ENCODE measurements around the gene ADM. TPM values are rescaled to one million over a fixed set of nuclear protein-coding genes. Genes with fewer than 3 reads are reported as not detected.

Gene ADM
- total RNA-seq, 2 experiments from 2014 or later: 1.5 to 1.8 TPM

GRCh38 chr11:10314199-10315072 is 9.6 kb downstream of the ADM start:
- H3K27ac Mint-ChIP-seq: no peak overlapping the region
- no peaks in the 10 kb centered on the region for H3K4me1 Mint-ChIP-seq (ENCODE audit: low read depth)
- intact Hi-C loops (cut with DNase I, micrococcal nuclease): no loop called here
- Histone ChIP-seq H3K9me3 (ENCODE audit: control insufficient read depth in 1 of 2, insufficient read depth in 1 of 2, low read length in 2 of 2) (no peaks in the 10 kb centered on the region), H3K27me3 (ENCODE audit: control insufficient read depth in 1 of 2, insufficient read depth in 2 of 2, low read length in 2 of 2) (peaks cover 4 to 16% of the 10 kb centered on the region in 2 experiments), H3K27ac (ENCODE audit: low read depth in 1 of 2, low read length in 2 of 2) (no peak overlapping the region), H3K4me3 (ENCODE audit: low read length) (no peak overlapping the region), H3K4me1 (ENCODE audit: insufficient read depth, low read length) (no peaks in the 10 kb centered on the region), H3K36me3 (ENCODE audit: insufficient read depth, low read length) (no peaks in the 10 kb centered on the region)
- peak in 5 of 14 experiments; percentile 9 to 66 (median 53) for DNase-seq
- no peak overlapping the region for H3K4me3 Mint-ChIP-seq
- ATAC-seq (ENCODE audit: poor library complexity): peak; percentile 97
- TF ChIP-seq CTCF (IDR thresholded peaks at IDR 0.05): no peak
- ChIA-PET POLR2A (interaction anchor here (0.6 to 1.2 kb wide), 2 partner anchors 90 to 556 kb away, joined by 3 to 5 read pairs; no protein-coding TSS in a partner anchor), CTCF (interaction anchor here (0.6 to 1.0 kb wide), 2 partner anchors 10 to 206 kb away, joined by 3 read pairs; partner anchors contain the start of gene ADM)
- no peaks in the 10 kb centered on the region for H3K9me3 Mint-ChIP-seq
- H3K27me3 Mint-ChIP-seq: peaks cover 36% of the 10 kb centered on the region
- H3K36me3 Mint-ChIP-seq (ENCODE audit: low read depth): no peaks in the 10 kb centered on the region

- Mint-ChIP-seq H3K27me3 (peaks cover 29% of the 10 kb centered on the region), H3K4me1 (ENCODE audit: low read depth) (no peaks in the 10 kb centered on the region), H3K4me3 (no peak overlapping the region), H3K27ac (no peak overlapping the region), H3K36me3 (ENCODE audit: low read depth) (no peaks in the 10 kb centered on the region), H3K9me3 (no peaks in the 10 kb centered on the region)
- DNase-seq (no peak), ATAC-seq (ENCODE audit: poor library complexity) (no peak)
- ChIA-PET CTCF (interaction anchor here (0.6 to 1.0 kb wide), 2 partner anchors 10 to 207 kb away, joined by 3 read pairs; partner anchors contain the start of gene ADM), POLR2A (interaction anchor here (1.2 kb wide), 1 partner anchor 557 kb away, joined by 5 read pairs; no protein-coding TSS in a partner anchor)
- no peaks in the 10 kb centered on the region for H3K4me1 ChIP-seq (ENCODE audit: insufficient read depth, low read length)
- H3K27me3 ChIP-seq (ENCODE audit: control insufficient read depth in 1 of 2, insufficient read depth in 2 of 2, low read length in 2 of 2): peaks cover 4 to 10% of the 10 kb centered on the region in 2 experiments
- no peaks in the 10 kb centered on the region for H3K36me3 ChIP-seq (ENCODE audit: insufficient read depth, low read length)
- no peaks in the 10 kb centered on the region for H3K9me3 ChIP-seq (ENCODE audit: control insufficient read depth in 1 of 2, insufficient read depth in 1 of 2, low read length in 2 of 2)
- intact Hi-C loops (cut with DNase I, micrococcal nuclease): no loop called here
- no peak overlapping the region for H3K4me3 ChIP-seq (ENCODE audit: low read length)
- no peak for TF ChIP-seq CTCF (IDR thresholded peaks at IDR 0.05)
- no peak overlapping the region for H3K27ac ChIP-seq (ENCODE audit: low read depth in 1 of 2, low read length in 2 of 2)
Observed at GRCh38 chr11:10315083-10315482, 10.2 kb downstream of the ADM start.

- ATAC-seq (ENCODE audit: poor library complexity): no peak
- intact Hi-C loops (cut with DNase I, micrococcal nuclease): no loop called here
Observed at GRCh38 chr11:10317151-10317755, 12.4 kb downstream of the ADM start.

More at GRCh38 chr11:10317151-10317755, 12.4 kb downstream of the ADM start:
- ChIA-PET CTCF (interaction anchor here (1.0 to 1.8 kb wide), 3 partner anchors 10 to 110 kb away, joined by 3 to 6 read pairs (median 6); no protein-coding TSS in a partner anchor), POLR2A (no interaction called here)
- no peak overlapping the region for H3K4me3 ChIP-seq (ENCODE audit: low read length)
- H3K27me3 ChIP-seq (ENCODE audit: control insufficient read depth in 1 of 2, insufficient read depth in 2 of 2, low read length in 2 of 2): peaks cover 0 to 3% of the 10 kb centered on the region in 2 experiments
- no peaks in the 10 kb centered on the region for H3K9me3 ChIP-seq (ENCODE audit: control insufficient read depth in 1 of 2, insufficient read depth in 1 of 2, low read length in 2 of 2)
- DNase-seq: no peak
- H3K27ac ChIP-seq (ENCODE audit: low read depth in 1 of 2, low read length in 2 of 2): no peak overlapping the region
- H3K9me3 Mint-ChIP-seq: no peaks in the 10 kb centered on the region
- H3K4me3 Mint-ChIP-seq: no peak overlapping the region
- H3K27ac Mint-ChIP-seq: no peak overlapping the region
- H3K36me3 ChIP-seq (ENCODE audit: insufficient read depth, low read length): no peaks in the 10 kb centered on the region
- H3K36me3 Mint-ChIP-seq (ENCODE audit: low read depth): no peaks in the 10 kb centered on the region
- no peaks in the 10 kb centered on the region for H3K4me1 Mint-ChIP-seq (ENCODE audit: low read depth)
- no peak for TF ChIP-seq CTCF (IDR thresholded peaks at IDR 0.05)
- no peaks in the 10 kb centered on the region for H3K4me1 ChIP-seq (ENCODE audit: insufficient read depth, low read length)
- H3K27me3 Mint-ChIP-seq: peaks cover 14% of the 10 kb centered on the region
